Loucy (cell line): ENCODE measurements around the gene DDR2.

Experiments used
- H2AFZ ChIP-seq: fragments of 200-600 bp; sonication (generic); 2 replicates; pipeline ENCODE4 v1.6.0; 2016; ENCODE audit warnings: antibody characterized with exemption, mild to moderate bottlenecking, low read length, moderate library complexity
- H3F3A ChIP-seq: fragments of 200-600 bp; 2 replicates; pipeline ENCODE4 v1.6.0; 2016; ENCODE audit warnings: antibody characterized with exemption, low read depth, mild to moderate bottlenecking
- H3K27me3 ChIP-seq: fragments of 200-600 bp; sonication (generic); 2 replicates; pipeline ENCODE4 v1.6.1; 2014; ENCODE audit warnings: low read length, mild to moderate bottlenecking; ENCODE audit not compliant: insufficient read depth, poor library complexity, severe bottlenecking
- H3K36me3 ChIP-seq: fragments of 200-600 bp; sonication (generic); 2 replicates; pipeline ENCODE4 v1.6.1; 2016; ENCODE audit warnings: low read length; ENCODE audit not compliant: insufficient read depth
- H3K4me1 ChIP-seq: fragments of 200-600 bp; sonication (generic); 2 replicates; pipeline ENCODE4 v1.5.1; 2014; ENCODE audit warnings: low read length, mild to moderate bottlenecking; ENCODE audit not compliant: insufficient read depth, poor library complexity, severe bottlenecking
- H3K4me2 ChIP-seq: fragments of 200-600 bp; sonication (generic); 2 replicates; pipeline ENCODE4 v1.6.0; 2014; ENCODE audit warnings: antibody characterized with exemption, low read length, low read depth, mild to moderate bottlenecking; ENCODE audit not compliant: poor library complexity, severe bottlenecking
- H3K4me3 ChIP-seq: fragments of 200-600 bp; sonication (generic); 2 replicates; pipeline ENCODE4 v1.5.1; 2014; ENCODE audit warnings: low read length, mild to moderate bottlenecking, mixed read lengths; ENCODE audit not compliant: poor library complexity, severe bottlenecking
- H3K79me2 ChIP-seq: fragments of 200-600 bp; sonication (generic); 2 replicates; pipeline ENCODE4 v1.6.1; 2014; ENCODE audit warnings: low read length; ENCODE audit not compliant: insufficient read depth
- H3K9ac ChIP-seq: fragments of 200-600 bp; sonication (generic); 2 replicates; pipeline ENCODE4 v1.6.0; 2014; ENCODE audit warnings: mild to moderate bottlenecking, low read depth, low read length, moderate library complexity; ENCODE audit not compliant: poor library complexity, severe bottlenecking
- H3K9me2 ChIP-seq: fragments of 200-600 bp; sonication (generic); replicated peaks from 2 replicates; pipeline ENCODE4 v1.6.1; 2016; ENCODE audit warnings: low read depth, low read length, mixed read lengths
- H3K9me3 ChIP-seq: fragments of 200-600 bp; sonication (generic); 2 replicates; pipeline ENCODE4 v1.6.1; 2014; ENCODE audit warnings: mild to moderate bottlenecking, antibody characterized with exemption, low read length, low read depth; ENCODE audit not compliant: insufficient read depth
- H4K20me1 ChIP-seq: fragments of 200-600 bp; sonication (generic); 2 replicates; pipeline ENCODE4 v1.6.0; 2014; ENCODE audit warnings: antibody characterized with exemption, low read length, mild to moderate bottlenecking; ENCODE audit not compliant: insufficient read depth, poor library complexity, severe bottlenecking
- EZH2phosphoT487 ChIP-seq: fragments of 200-600 bp; IDR thresholded peaks from 2 replicates; pipeline ENCODE4 v1.6.1; 2018; ENCODE audit warnings: antibody characterized with exemption, mild to moderate bottlenecking, moderate library complexity, borderline replicate concordance
- TF ChIP-seq, protein P1 (sequence below): fragments of 200-600 bp; sonication (generic); conservative IDR thresholded peaks from 2 replicates; pipeline ENCODE4 v1.5.1; 2014; ENCODE audit warnings: mild to moderate bottlenecking, antibody characterized with exemption, low read length

DDR2 gene

DNA sequence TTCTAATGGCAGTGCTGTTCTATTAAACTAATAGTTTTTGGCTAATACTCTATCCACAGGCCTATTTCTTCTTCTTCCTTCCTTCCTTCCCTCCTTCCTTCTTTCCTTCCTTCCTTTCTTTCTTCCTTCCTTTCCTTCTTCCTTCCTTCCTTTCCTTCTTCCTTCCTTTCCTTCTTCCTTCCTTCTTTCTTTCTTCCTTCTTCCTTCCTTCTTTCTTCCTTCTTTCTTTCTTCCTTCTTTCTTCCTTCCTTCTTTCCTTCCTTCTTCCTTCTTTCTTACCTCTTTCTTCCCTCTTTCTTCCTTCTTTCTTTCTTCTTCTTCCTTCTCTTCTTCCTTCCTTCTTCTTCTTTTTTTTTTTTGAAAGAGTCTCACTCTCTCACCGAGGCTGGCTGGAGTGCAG is 197.0 kb downstream of the DDR2 start:
- TF ChIP-seq, protein P1, sequence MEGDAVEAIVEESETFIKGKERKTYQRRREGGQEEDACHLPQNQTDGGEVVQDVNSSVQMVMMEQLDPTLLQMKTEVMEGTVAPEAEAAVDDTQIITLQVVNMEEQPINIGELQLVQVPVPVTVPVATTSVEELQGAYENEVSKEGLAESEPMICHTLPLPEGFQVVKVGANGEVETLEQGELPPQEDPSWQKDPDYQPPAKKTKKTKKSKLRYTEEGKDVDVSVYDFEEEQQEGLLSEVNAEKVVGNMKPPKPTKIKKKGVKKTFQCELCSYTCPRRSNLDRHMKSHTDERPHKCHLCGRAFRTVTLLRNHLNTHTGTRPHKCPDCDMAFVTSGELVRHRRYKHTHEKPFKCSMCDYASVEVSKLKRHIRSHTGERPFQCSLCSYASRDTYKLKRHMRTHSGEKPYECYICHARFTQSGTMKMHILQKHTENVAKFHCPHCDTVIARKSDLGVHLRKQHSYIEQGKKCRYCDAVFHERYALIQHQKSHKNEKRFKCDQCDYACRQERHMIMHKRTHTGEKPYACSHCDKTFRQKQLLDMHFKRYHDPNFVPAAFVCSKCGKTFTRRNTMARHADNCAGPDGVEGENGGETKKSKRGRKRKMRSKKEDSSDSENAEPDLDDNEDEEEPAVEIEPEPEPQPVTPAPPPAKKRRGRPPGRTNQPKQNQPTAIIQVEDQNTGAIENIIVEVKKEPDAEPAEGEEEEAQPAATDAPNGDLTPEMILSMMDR = no peak
- no peak for TF ChIP-seq EZH2phosphoT487
- Histone ChIP-seq H3K4me2 (no peak overlapping the region), H3K4me1 (no peaks in the 10 kb centered on the region), H3K9ac (no peak overlapping the region), H3K79me2 (no peaks in the 10 kb centered on the region), H3K9me3 (no peaks in the 10 kb centered on the region), H4K20me1 (no peaks in the 10 kb centered on the region), H3K36me3 (no peaks in the 10 kb centered on the region), H3K27me3 (no peaks in the 10 kb centered on the region), H3F3A (no peaks in the 10 kb centered on the region), H2AFZ (no peak overlapping the region), H3K9me2 (no peaks in the 10 kb centered on the region), H3K4me3 (no peak overlapping the region)

DNA sequence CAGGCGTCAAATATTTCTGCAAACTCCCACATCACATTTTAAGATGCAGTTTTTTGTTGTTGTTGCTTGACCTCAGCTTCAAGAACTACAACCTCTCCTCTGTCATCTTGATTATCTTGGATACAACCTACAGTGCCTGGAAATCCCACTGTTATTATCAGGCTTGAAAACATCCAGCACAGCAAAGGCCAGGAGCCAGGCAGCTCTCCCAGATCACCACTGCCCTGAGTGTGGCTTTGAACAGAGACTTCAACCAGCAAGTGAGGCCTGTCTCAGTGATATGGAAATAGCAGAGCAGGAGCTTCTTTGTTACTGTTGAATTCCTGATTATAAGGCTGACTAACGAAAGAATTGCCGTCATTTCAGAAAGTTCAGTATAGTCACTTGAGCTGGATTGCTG is 200.2 kb downstream of the DDR2 start:
- Histone ChIP-seq H3K4me3 (no peak overlapping the region), H3K4me2 (no peak overlapping the region), H4K20me1 (no peaks in the 10 kb centered on the region), H2AFZ (no peak overlapping the region), H3K9me2 (no peaks in the 10 kb centered on the region), H3F3A (no peaks in the 10 kb centered on the region), H3K36me3 (no peaks in the 10 kb centered on the region), H3K9me3 (no peaks in the 10 kb centered on the region), H3K9ac (no peak overlapping the region), H3K4me1 (peaks cover 7% of the 10 kb centered on the region), H3K79me2 (no peaks in the 10 kb centered on the region), H3K27me3 (no peaks in the 10 kb centered on the region)
- TF ChIP-seq, protein P1 = no peak
- TF ChIP-seq EZH2phosphoT487 = no peak

DNA sequence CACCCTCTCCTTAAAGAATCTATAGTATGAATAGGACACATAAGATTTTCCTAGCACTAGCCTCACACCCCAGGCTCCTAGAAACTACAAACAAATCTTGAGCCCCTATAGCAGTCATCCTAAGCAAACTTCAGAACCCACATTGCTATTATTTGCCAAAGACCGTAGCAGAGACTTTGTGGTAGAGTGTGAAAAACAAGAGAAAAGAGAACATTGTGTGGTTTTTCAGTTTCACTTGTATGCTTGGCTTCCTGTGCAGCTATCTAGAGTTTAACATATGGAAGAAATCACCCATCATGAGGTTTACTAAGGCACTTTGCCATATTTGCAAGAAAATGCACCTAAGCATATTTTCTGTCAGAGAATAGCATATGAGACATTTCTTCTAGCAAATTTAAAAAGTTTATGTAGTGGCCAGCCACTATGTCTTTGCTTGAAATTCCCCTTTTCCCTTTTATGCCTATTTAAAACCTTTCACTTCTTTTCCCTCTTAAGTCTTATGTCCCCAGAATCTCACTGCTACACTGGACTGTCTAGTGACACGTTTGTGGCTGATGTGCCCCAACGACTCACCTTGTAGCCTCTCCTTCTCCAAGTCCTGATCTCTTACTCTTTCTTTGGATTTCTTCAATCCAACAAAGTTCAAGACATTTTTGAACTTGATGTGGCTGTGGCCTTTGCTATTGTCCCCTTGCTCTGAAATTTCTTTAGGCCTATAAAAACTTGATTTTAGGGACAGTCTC is 203.1 kb downstream of the DDR2 start:
- TF ChIP-seq, protein P1 = no peak
- TF ChIP-seq EZH2phosphoT487 = no peak

More for the DNA sequence above, 203.1 kb downstream of the DDR2 start:
- H3F3A ChIP-seq = no peaks in the 10 kb centered on the region
- H3K9me2 ChIP-seq = no peaks in the 10 kb centered on the region
- H3K4me3 ChIP-seq = no peak overlapping the region
- no peak overlapping the region for H3K9ac ChIP-seq
- peak overlapping the region; percentile 14; the same call in 1 of the 2 replicates for H2AFZ ChIP-seq
- H3K79me2 ChIP-seq = no peaks in the 10 kb centered on the region
- H4K20me1 ChIP-seq = no peaks in the 10 kb centered on the region
- peak overlapping the region; percentile 18 for H3K4me2 ChIP-seq
- peaks cover 7% of the 10 kb centered on the region for H3K4me1 ChIP-seq
- H3K9me3 ChIP-seq = peaks cover 13% of the 10 kb centered on the region; the same call in 1 of the 2 replicates
- H3K36me3 ChIP-seq = no peaks in the 10 kb centered on the region
- no peaks in the 10 kb centered on the region for H3K27me3 ChIP-seq
